ENCODE measurements around the gene ERF. TPM values are rescaled to one million over a fixed set of nuclear protein-coding genes. Genes with fewer than 3 reads are reported as not detected.

The ERF gene
- total RNA-seq, 2 donors from 2014 or later = 10.6 to 31.6 TPM

DNA sequence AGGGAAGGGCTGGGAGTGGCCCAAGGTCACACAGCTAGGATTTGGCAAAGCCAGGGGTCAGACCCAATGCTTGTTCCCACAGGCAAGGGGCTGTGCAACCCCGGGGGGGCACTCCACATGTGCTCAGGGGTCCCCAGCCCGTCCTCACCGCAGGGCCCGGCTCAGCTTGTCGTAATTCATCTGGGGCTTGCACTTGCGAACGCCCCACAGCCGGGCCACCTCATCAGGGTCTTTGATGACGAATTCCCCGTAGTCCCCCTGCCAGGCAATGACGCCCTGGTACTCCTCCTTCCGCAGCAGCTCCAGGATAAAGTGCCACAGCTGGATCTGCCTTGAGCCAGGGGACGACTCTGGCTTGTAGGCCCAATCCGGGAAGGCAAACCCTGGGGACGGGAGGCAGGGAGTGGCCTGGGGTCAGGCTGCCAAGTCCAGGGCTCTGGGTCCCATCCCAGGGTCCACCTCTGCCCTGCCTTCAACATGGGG is 4.7 kb downstream of the ERF start:
- H3K27ac ChIP-seq = peak overlapping the region; percentile 45 to 98 (median 96)
- no peaks in the 10 kb centered on the region for H3K9me3 ChIP-seq
- H3K27me3 ChIP-seq = no peaks in the 10 kb centered on the region
- TF ChIP-seq POLR2A (IDR thresholded peaks at IDR 0.05) = no peak
- TF ChIP-seq, protein P1, sequence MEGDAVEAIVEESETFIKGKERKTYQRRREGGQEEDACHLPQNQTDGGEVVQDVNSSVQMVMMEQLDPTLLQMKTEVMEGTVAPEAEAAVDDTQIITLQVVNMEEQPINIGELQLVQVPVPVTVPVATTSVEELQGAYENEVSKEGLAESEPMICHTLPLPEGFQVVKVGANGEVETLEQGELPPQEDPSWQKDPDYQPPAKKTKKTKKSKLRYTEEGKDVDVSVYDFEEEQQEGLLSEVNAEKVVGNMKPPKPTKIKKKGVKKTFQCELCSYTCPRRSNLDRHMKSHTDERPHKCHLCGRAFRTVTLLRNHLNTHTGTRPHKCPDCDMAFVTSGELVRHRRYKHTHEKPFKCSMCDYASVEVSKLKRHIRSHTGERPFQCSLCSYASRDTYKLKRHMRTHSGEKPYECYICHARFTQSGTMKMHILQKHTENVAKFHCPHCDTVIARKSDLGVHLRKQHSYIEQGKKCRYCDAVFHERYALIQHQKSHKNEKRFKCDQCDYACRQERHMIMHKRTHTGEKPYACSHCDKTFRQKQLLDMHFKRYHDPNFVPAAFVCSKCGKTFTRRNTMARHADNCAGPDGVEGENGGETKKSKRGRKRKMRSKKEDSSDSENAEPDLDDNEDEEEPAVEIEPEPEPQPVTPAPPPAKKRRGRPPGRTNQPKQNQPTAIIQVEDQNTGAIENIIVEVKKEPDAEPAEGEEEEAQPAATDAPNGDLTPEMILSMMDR (IDR thresholded peaks at IDR 0.05) = no peak
- no peak overlapping the region for H3K4me3 ChIP-seq
- peaks cover 48% of the 10 kb centered on the region for H3K4me1 ChIP-seq
- intact Hi-C loops (cut with DNase I) = no loop called here
- 62 to 85% methylated on average over 4 to 11 of the region's 15 CpGs for WGBS, 2 donors
- DNase-seq (no peak), ATAC-seq (no peak)
- peaks cover 0 to 9% of the 10 kb centered on the region in 2 donors for H3K36me3 ChIP-seq (replicated peaks in 1 of 2; ENCODE audit: insufficient read depth in 1 of 2, low read depth in 2 of 2)

- Histone ChIP-seq H3K4me1 (peaks cover 52% of the 10 kb centered on the region), H3K27ac (peak overlapping the region in 1 of 4 donors; percentile 98), H3K4me3 (no peak overlapping the region), H3K36me3 (replicated peaks in 1 of 2; ENCODE audit: insufficient read depth in 1 of 2, low read depth in 2 of 2) (peaks cover 0 to 9% of the 10 kb centered on the region in 2 donors), H3K27me3 (no peaks in the 10 kb centered on the region), H3K9me3 (no peaks in the 10 kb centered on the region)
- intact Hi-C loops (cut with DNase I) = loop anchor here (5.0 kb wide), 1 partner anchor 43 kb away; no protein-coding TSS in a partner anchor
- WGBS, 2 donors = 68 to 96% methylated on average over 6 of the region's 6 CpGs
- no peak for TF ChIP-seq POLR2A (IDR thresholded peaks at IDR 0.05)
- TF ChIP-seq, protein P1 (IDR thresholded peaks at IDR 0.05) = no peak
- ATAC-seq (no peak), DNase-seq (no peak)
Observed at GRCh38 chr19:42249769-42250168, 5.2 kb downstream of the ERF start.

- H3K27me3 ChIP-seq = no peaks in the 10 kb centered on the region
- intact Hi-C loops (cut with DNase I) = loop anchor here (5.0 kb wide), 1 partner anchor 43 kb away; no protein-coding TSS in a partner anchor
- H3K27ac ChIP-seq = peak overlapping the region in 1 of 4 donors; percentile 98
- H3K9me3 ChIP-seq = no peaks in the 10 kb centered on the region
- H3K4me3 ChIP-seq = no peak overlapping the region
- TF ChIP-seq, protein P1 (IDR thresholded peaks at IDR 0.05) = no peak
- no peak for TF ChIP-seq POLR2A (IDR thresholded peaks at IDR 0.05)
- peaks cover 0 to 9% of the 10 kb centered on the region in 2 donors for H3K36me3 ChIP-seq (replicated peaks in 1 of 2; ENCODE audit: insufficient read depth in 1 of 2, low read depth in 2 of 2)
- H3K4me1 ChIP-seq = peaks cover 52% of the 10 kb centered on the region
- ATAC-seq (no peak), DNase-seq (no peak)
- WGBS, 2 donors = 87 to 88% methylated on average over 34 to 35 of the region's 36 CpGs
Observed at GRCh38 chr19:42249149-42249750, 5.7 kb downstream of the ERF start.

GRCh38 chr19:42248270-42249148 is 6.4 kb downstream of the ERF start:
- no peak for ATAC-seq
- Histone ChIP-seq H3K9me3 (no peaks in the 10 kb centered on the region), H3K4me1 (peaks cover 59% of the 10 kb centered on the region), H3K27me3 (no peaks in the 10 kb centered on the region), H3K27ac (no peak overlapping the region), H3K4me3 (no peak overlapping the region), H3K36me3 (replicated peaks in 1 of 2; ENCODE audit: insufficient read depth in 1 of 2, low read depth in 2 of 2) (peaks cover 0 to 9% of the 10 kb centered on the region in 2 donors)
- intact Hi-C loops (cut with DNase I) = loop anchor here (5.0 kb wide), 1 partner anchor 44 kb away; no protein-coding TSS in a partner anchor
- DNase-seq = no peak
- 89 to 94% methylated on average over 33 to 39 of the region's 41 CpGs for WGBS, 2 donors
- TF ChIP-seq POLR2A (IDR thresholded peaks at IDR 0.05) = no peak
- TF ChIP-seq, protein P1 (IDR thresholded peaks at IDR 0.05) = no peak
